ENCODE results near the gene TENT5C. TPM values are rescaled to one million over a fixed set of nuclear protein-coding genes. Genes with fewer than 3 reads are reported as not detected.

TENT5C gene
- total and polyA plus RNA-seq, 9 of the 15 experiments (the other 6 are each of a cell fraction or from before 2014, with no cell fraction given) = 1.8 to 7.7 (median 4.0) TPM

- peak; percentile 73; the same call in 1 of the 2 replicates for TF ChIP-seq ZNF583 (CRISPR knock-in tag; IDR thresholded peaks at IDR 0.05)
- peak; percentile 95 for TF ChIP-seq ZNF592 (IDR thresholded peaks at IDR 0.05)
- TF ChIP-seq NEUROD1 (IDR thresholded peaks at IDR 0.05; ENCODE audit: borderline replicate concordance, low read depth, low read length, partially characterized antibody) = no peak
- TF ChIP-seq ZFP1 (CRISPR knock-in tag; IDR thresholded peaks at IDR 0.05) = no peak
- TF ChIP-seq EWSR1 (IDR thresholded peaks at IDR 0.05; ENCODE audit: borderline replicate concordance, low read depth, partially characterized antibody) = no peak
- TF ChIP-seq LEF1 (IDR thresholded peaks at IDR 0.05) = peak; percentile 44; the same call in 1 of the 2 replicates
- peak; percentile 80; the same call in 1 of the 2 replicates for TF ChIP-seq GATAD2A (IDR thresholded peaks at IDR 0.05)
- peak; percentile 54; the same call in 1 of the 2 replicates for TF ChIP-seq TAL1 (IDR thresholded peaks at IDR 0.05)
- 0 out of 2 replicates have a peak, but pooled peaks have one; percentile 42 for TF ChIP-seq E2F3 (CRISPR knock-in tag; IDR thresholded peaks at IDR 0.05)
- TF ChIP-seq SUPT5H (IDR thresholded peaks at IDR 0.05) = no peak
- TF ChIP-seq HIVEP1 (CRISPR knock-in tag; IDR thresholded peaks at IDR 0.05) = no peak
- TF ChIP-seq ZNF639 (CRISPR knock-in tag; conservative IDR thresholded peaks at IDR 0.05 in 1 of 2, IDR thresholded peaks at IDR 0.05 in 1 of 2) = peak in 1 of 2 experiments; percentile 83; a peak in 2 of 4 replicates
- 0 out of 4 replicates have a peak, but pooled peaks of 1 of the 2 experiments have one; percentile 22 for TF ChIP-seq FOXK2 (conservative IDR thresholded peaks at IDR 0.05 in 1 of 2, IDR thresholded peaks at IDR 0.05 in 1 of 2; ENCODE audit: low read depth in 2 of 2)
- TF ChIP-seq ESRRB (CRISPR knock-in tag; IDR thresholded peaks at IDR 0.05; ENCODE audit: borderline replicate concordance) = no peak
- peak; percentile 62; the same call in 1 of the 2 replicates for TF ChIP-seq CTBP1 (IDR thresholded peaks at IDR 0.05; ENCODE audit: borderline replicate concordance)
- TF ChIP-seq PHF20 (IDR thresholded peaks at IDR 0.05; ENCODE audit: partially characterized antibody) = no peak
- no peak for TF ChIP-seq TFE3 (CRISPR knock-in tag; IDR thresholded peaks at IDR 0.05)
- no peak for TF ChIP-seq IRF1 (CRISPR knock-in tag; IDR thresholded peaks at IDR 0.05; ENCODE audit: borderline replicate concordance)
- no peak for TF ChIP-seq SREBF1 (IDR thresholded peaks at IDR 0.05; ENCODE audit: borderline replicate concordance, low read depth, low read length)
- peak; percentile 40 for TF ChIP-seq MTA2 (IDR thresholded peaks at IDR 0.05; ENCODE audit: low read depth)
- no peak for TF ChIP-seq TSC22D4 (tag; IDR thresholded peaks at IDR 0.05)
- TF ChIP-seq POLR2A (conservative IDR thresholded peaks at IDR 0.05) = no peak
- TF ChIP-seq MAX (CRISPR knock-in tag; IDR thresholded peaks at IDR 0.05) = peak; percentile 36
Observed at GRCh38 chr1:117655220-117655577, 49.4 kb downstream of the TENT5C start (continued).

All from K562 (cell line).